Stimulated activated CD4-positive, alpha-beta T cell treated with anti-CD3 and anti-CD28 coated beads, TNF-alpha, amount 100 ng/mL, for 1 hour (primary cell): ENCODE measurements around the gene KCTD12.

ENCODE experiments used
- DNase-seq, 3 donors: peaks; one replicate each; pipeline ENCODE4 v3.0.0-alpha.2; 2020; ENCODE audit warnings: low read depth in 3 of 3, low spot score in 1 of 3

KCTD12 gene

GRCh38 chr13:76888421-76888820, 2.2 kb upstream of the KCTD12 start:
- no peak for DNase-seq

GRCh38 chr13:76887076-76887563, 915 bp upstream of the KCTD12 start:
- no peak for DNase-seq

GRCh38 chr13:76886005-76886291, 257 bp downstream of the KCTD12 start:
- no peak for DNase-seq

- DNase-seq, result peak in 2 of 3 donors; percentile 26 to 31
Observed at GRCh38 chr13:76885203-76886004, 801 bp downstream of the KCTD12 start.

GRCh38 chr13:76884907-76885202, 1.4 kb downstream of the KCTD12 start:
- no peak for DNase-seq

- DNase-seq, result no peak
Observed at GRCh38 chr13:76884186-76884906, 1.9 kb downstream of the KCTD12 start.

GRCh38 chr13:76883236-76883635, 3.0 kb downstream of the KCTD12 start:
- no peak for DNase-seq

- no peak for DNase-seq
Observed at GRCh38 chr13:76882431-76882830, 3.8 kb downstream of the KCTD12 start.

- DNase-seq, result no peak
Observed at GRCh38 chr13:76879883-76880270, 6.3 kb downstream of the KCTD12 start.

- peak in 1 of 3 donors; percentile 29 for DNase-seq
Observed at GRCh38 chr13:76879203-76879882, 6.9 kb downstream of the KCTD12 start.

- DNase-seq, result no peak
Observed at GRCh38 chr13:76878043-76878442, 8.2 kb downstream of the KCTD12 start.

- DNase-seq, result no peak
Observed at GRCh38 chr13:76875271-76875815, 10.9 kb downstream of the KCTD12 start.

- DNase-seq, result no peak
Observed at GRCh38 chr13:76874479-76874878, 11.7 kb downstream of the KCTD12 start.

GRCh38 chr13:76873445-76873844, 12.8 kb downstream of the KCTD12 start:
- DNase-seq, result no peak

- no peak for DNase-seq
Observed at GRCh38 chr13:76872675-76873074, 13.5 kb downstream of the KCTD12 start.

- DNase-seq, result no peak
Observed at GRCh38 chr13:76871432-76871831, 14.8 kb downstream of the KCTD12 start.

- DNase-seq, result no peak
Observed at GRCh38 chr13:76868371-76868770, 17.8 kb downstream of the KCTD12 start.

GRCh38 chr13:76865996-76866503, 20.2 kb downstream of the KCTD12 start:
- DNase-seq, result no peak

GRCh38 chr13:76865109-76865508, 21.1 kb downstream of the KCTD12 start:
- DNase-seq, result no peak

GRCh38 chr13:76864259-76864658, 21.9 kb downstream of the KCTD12 start:
- DNase-seq, result no peak

- DNase-seq, result no peak
Observed at GRCh38 chr13:76863022-76863421, 23.2 kb downstream of the KCTD12 start.

GRCh38 chr13:76861859-76862258, 24.3 kb downstream of the KCTD12 start:
- DNase-seq, result no peak
